ENCODE measurements around the gene AMBRA1.

GRCh38 chr11:46555267-46556054, 38.4 kb downstream of the AMBRA1 start:
- TF ChIP-seq POLR2A (IDR thresholded peaks at IDR 0.05) (no peak), CTCF (IDR thresholded peaks at IDR 0.05) (no peak)
